ENCODE data around the gene SLAMF6.
"Not testable (repeated sequence)": the region's sequence is repeated elsewhere in the genome, so short reads cannot be mapped to it uniquely, and the experiment has no call there.

The SLAMF6 gene

DNA sequence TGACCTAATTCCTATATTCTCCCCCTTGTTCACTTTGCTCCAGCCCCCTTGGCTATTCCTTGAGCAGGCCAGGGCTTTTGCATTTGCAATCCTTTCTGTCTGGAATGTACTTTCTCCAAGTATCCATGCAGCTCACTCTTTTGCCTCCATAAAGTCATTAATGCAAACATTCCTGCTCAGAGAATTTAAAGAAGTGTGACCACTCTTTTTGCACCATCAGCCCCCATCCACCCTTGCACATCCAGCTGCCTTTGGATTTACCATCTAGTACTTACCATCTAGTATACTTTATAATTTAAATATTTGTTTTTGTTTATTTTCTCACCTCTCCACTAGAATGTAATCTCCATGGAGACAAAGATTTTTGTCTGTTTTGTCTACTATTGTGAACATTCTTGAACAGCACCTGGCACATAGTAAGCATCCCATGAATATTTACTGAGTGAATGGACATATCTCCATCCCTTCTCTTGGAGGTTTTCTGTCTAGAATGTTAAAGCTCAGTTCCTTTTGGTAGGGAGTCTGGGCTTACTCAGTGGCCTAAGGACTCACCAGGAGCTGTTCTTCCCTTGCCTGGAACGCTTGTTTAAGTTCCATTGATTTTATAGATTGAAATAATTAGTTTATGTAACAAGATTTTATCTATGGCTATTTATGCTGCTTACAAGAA lies 22.6 kb downstream of the SLAMF6 start:
- no peak for DNase-seq

DNA sequence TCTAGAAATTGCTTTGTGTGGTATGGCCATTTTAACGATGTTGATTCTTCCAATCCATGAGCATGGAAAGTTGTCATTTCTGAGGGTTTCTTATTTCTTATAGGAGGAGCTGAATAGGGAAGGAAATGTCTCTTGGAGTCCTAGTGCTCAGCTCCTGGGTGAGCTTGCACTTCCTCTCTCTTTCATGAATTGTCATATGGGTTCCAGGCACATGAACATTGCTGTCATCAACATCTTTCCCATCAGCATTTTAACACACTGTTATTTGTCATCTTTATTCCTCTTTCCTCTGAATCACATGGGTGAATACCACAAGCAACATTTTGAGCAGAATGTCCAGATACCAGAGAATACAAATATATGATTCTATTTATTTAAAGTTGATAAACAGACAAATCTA lies 23.4 kb downstream of the SLAMF6 start:
- no peak for DNase-seq

DNA sequence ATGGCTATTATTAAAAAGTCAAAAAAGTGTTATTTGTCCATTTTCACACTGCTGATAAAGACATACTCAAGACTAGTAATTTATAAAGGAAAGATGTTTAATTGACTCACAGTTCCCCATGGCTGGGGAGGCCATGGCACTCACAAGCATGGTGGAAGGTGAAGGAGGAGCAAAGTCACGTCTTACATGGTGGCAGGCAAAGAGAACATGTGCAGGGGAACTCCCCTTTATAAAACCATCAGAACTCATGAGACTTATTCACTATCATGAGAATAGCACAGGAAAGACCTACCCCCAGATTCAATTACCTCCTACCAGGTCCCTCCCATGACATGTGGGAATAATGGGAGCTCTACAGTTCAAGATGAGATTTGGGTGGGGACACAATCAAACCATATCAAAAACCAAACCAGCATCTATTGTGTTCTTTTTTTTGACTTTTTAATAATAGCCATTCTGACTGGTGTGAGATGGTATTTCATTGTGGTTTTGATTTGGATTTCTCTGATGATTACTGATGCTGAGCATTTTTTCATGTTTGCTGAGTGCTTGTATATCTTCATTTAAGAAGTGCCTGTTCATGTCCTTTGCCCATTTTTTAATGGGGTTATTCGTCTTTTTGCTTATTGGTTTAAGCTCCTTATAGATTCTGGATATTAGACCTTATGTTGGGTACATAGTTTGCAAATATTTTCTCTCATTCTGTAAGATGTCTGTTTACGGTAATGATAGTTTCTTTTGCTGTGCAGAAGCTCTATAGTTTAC lies 24.6 kb downstream of the SLAMF6 start:
- DNase-seq = not testable (repeated sequence)

DNA sequence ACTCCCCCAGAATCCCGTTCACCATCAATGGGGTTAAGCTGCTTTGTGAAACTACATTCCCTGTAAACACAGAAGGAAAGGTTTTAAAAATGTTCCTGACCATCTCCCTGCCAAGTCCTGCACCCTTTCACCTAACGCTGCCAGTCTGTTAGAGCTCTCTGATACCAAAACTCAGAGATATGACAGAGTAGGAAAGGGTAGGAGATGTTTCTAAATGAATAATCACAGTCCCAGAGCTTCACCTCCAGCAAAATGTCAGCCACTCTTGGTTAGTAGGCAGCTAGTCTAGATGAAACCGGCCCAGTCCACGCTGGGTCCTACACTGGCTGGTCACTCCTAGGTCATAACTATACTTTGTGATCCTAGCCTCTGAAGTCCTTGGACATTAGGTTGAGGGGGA lies 26.7 kb downstream of the SLAMF6 start:
- DNase-seq = no peak

- DNase-seq = no peak
Observed at GRCh38 chr1:160494620-160495019, 28.4 kb downstream of the SLAMF6 start.

DNA sequence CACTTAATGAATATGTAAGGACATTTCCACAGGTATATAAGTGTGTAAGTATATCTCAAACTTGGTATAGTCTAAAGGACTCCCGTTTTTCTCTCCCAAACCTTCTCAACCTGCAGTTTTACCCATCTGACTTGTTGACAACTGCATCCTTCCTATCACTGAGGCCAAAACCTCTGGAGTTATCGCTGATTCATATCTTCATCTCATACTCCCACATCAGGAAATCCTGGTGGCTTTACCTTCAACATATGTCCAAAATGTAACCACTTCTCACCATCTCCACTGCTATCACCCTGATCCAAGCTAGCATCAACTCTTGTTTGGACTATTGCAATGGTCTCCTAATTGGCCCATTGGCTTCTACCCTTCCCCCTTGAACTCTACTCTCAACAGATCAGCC lies 30.4 kb downstream of the SLAMF6 start:
- DNase-seq = no peak

DNA sequence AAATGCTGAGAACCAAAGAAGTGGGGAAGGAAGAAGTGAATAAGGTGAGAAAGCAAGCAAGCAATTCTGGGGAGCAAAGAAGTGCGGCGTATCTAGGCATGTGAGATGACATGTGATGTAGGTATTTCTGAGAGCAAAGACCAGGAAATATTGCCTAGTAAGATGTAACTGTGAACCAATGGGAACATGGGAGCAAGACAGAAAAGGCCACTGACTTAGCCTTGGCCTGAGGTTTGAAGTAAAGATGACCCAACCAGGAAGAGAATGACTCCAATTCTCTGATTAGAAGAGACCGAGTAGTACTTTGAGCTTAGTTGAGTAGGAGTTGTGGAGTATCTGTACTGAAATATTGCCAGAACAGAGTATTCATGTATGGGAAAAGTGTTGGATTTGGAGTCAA lies 31.1 kb downstream of the SLAMF6 start:
- DNase-seq = no peak

GRCh38 chr1:160491017-160491416 lies 32.0 kb downstream of the SLAMF6 start:
- no peak for DNase-seq

DNA sequence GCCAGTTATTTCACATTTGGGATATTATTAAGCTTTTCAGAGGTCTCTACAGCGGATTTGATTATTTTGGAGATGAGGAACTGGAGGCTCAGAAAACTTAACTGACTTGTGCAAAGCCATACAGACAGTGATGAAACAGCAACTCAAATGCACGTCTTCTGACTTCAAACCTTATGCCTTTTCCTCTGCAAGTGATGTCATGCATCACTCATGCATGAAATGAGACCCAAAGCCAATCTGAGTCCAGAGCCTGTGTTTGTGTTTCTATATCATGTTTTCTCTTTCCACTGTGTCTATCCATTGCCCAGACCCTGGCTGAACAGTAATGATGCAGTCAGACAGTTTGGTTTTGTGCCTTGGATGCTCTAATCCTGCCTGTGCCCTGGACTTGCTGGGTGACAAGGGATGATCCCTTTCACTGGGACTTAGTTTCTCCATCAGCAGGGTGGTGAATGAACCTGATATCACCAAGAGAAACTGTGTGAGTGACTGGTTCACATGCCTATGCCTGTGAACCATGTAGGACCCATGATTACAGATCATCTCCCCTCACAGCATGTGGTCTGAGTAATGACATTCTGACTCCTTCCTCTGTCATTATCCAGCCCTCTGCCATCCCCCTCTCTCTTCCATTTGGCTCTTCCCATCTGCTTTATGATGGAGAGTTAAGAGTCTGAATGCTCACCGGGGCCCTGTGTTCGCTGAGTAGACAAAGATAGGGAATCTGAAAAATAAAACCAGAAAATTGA lies 33.4 kb downstream of the SLAMF6 start:
- DNase-seq = no peak

DNA sequence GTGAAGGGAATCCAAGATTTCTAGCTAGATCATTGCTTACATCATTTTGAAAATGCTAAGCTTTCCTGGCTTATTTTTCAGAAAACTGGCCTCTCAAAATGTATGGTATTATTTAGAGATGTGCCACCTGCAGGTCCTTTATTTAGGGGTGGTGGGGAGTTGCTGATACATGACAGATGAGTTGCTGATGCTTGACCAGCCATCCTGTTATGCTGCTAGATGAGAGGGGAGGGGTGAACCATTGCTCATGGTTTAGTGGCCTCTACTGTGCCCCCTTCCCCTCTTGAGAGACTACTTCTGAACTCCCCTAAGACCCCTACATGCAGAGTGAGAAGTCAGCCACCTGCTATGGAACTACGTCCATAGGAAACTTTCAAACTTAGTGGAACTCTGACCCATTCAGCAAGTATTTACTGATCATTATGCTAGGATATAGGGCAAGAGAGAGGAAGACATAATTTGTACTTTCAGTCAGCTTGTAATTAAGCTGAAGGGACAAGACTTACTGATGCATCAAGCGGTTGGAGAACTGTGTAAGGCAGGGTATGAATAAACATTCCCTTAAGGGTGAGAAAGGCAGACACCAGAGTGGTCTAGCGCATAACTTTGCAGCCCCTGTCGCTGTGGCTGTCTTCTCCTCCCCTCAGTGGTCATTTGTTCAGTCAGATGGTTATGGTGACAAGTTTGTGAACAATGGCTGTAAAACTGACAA lies 34.6 kb downstream of the SLAMF6 start:
- no peak for DNase-seq

GRCh38 chr1:160486453-160486852 lies 36.6 kb downstream of the SLAMF6 start:
- no peak for DNase-seq

DNA sequence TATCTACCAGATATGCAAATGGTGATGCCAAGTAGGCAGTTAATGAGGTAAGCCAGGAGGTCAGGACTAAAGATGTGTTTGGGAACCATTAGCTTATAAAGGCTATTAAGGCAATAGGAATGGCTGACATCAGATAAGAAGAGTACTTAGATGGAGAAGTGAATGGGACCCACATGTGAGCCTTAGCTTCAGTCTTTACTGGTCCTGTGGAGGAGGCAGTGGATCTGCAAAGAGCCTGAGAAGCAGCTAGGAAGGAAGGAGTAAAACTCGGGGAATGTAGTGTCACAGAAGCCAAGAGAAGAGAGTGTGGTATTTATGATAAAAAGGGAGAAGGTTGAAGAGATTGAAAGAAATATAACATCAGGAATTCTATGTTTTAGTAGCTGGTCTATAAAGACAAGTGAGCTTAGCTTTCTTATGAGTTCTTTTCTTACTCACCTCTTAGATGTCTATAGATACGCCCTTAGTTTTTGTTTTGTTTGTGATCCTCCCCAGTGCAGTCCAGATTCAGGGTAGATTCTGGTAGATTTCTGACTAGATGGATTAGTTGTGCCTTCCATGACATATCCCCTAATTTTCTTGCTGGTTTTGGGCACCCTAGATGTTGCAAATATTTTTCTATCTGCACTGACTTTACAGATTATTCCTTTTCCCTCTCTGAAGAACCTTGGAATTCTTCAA lies 39.4 kb downstream of the SLAMF6 start:
- DNase-seq = no peak

DNA sequence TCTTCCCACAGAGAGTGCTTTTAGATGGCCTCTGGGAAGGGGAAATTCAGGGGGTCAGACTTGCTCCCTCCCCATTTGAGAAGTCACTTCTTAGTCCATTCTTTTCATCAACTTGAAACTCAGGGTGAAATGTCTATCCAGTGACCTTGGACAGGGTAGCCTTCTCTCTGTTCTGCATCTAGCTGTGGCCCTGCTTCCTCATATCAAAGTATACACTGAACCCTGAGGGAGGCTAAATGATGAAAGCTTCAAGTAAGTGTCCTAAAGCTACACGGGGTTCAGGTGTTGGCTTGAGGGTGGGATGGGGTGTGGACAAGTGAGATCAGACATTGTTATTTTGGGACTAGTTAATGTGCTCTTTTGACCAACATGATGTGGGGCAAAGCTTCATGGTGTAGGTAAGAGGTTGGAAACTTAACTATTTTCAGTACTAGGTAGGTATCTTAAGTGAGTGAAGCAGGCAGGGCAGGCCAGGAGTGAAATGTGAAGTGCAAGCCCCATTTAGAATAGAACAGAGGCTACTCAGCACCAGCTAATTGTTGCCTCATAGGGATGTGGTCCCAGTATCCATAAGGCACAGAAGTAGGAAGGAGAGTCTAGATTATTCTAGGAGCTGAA lies 41.0 kb downstream of the SLAMF6 start:
- no peak for DNase-seq

DNA sequence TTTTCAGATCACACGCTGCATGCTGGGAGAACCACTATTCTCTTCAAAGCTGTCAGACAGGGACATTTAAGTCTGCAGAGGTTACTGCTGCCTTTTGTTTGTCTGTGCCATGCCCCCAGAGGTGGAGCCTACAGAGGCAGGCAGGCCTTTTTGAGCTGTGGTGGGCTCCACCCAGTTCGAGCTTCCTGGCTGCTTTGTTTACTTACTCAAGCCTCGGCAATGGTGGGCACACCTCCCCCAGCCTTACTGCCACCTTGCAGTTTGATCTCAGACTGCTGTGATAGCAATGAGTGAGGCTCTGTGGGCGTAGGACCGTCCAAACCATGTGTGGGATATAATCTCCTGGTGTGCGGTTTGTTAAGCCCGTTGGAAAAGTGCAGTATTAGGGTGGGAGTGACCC lies 42.3 kb downstream of the SLAMF6 start:
- DNase-seq = not testable (repeated sequence)

DNA sequence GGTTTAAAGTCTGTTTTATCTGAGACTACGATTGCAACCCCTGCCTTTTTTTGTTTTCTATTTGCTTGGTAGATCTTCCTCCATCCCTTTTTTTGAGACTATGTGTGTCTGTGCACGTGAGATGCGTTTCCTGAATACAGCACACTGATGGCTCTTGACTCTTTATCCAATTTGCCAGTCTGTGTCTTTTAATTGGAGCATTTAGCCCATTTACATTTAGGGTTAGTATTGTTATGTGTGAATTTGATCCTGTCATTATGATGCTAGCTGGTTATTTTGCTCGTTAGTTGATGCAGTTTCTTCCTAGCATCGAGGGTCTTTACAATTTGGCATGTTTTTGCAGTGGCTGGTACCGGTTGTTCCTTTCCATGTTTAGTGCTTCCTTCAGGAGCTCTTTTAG lies 44.0 kb downstream of the SLAMF6 start:
- not testable (repeated sequence) for DNase-seq

DNA sequence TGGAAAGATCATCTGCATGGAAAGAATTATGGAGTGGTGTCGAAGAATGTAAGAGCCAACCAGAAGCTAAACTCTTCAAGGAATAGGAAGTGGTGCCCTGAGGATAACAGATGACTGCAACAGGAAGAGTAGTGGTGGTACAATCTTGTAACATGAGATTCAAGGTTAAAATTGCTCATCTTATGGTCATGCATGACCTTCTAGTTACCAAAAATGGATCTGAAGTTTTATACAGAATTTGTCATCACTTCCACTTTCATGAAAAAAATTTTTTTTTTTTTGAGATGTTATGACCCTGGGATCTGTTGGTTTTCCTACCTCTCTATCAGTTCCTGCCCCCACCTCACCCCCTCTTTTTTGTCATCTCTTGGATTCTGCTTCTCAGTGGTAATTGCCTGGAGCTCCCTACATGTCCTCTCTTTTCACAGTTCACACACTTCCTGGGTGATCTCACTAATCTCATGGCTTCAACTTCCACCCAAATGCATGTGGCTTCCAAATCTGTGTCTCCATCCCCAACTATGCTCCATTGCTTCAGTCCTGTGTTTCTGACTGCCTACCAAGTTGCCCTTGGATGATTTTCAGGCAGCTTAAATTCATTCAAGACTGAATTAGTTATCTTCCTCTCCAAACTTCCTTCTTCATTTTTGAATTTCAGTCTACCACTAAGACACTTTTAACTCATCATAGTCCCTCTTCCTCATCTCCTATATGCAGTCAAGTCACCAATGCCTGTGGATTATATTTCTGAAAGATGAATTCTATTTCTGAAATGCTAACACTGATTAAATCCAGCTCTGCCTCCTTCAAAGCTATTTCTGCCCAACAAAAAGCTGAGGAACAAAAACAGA lies 48.4 kb downstream of the SLAMF6 start:
- no peak for DNase-seq

DNA sequence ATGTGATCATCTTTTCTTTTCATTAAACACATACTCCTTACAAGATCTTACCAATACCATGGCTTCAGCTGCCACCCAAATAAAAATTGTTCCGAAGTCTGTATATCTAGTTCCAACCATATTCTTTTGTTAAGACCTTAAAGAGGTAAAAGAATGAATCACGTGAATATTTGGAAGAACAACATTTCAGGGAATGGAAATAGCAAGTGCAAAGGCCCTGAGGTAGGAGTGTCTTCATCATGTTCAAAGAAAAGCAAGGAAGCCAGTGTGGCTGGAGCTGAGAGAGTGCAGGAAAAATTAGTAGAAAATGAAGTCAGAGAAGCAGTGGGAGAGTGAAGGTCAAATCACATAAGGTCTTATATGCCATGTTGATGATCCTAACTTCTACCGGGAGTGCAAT lies 50.9 kb downstream of the SLAMF6 start:
- DNase-seq = no peak

- DNase-seq = no peak
Observed at GRCh38 chr1:160471253-160471652, 51.8 kb downstream of the SLAMF6 start.

- no peak for DNase-seq
Observed at GRCh38 chr1:160467576-160467975, 55.5 kb downstream of the SLAMF6 start.

- DNase-seq = no peak
Observed at GRCh38 chr1:160466961-160467360, 56.1 kb downstream of the SLAMF6 start.

DNA sequence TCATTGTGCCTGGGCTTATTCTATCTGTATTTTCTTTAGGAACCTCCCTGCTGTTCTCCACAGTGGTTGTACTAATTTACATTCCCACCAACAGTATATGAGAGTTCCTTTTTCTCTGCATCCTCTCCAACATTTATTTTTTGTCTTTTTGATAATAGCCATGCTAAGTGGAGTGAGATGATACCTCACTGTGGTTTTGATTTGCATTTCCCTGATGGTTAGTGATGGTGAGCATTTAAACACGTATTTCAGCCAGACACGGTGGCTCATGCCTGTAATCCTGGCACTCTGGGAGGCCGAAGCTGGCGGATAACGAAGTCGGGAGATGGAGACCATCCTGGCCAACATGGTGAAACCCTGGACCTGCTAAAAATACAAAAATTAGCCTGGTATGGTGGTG lies 57.9 kb downstream of the SLAMF6 start:
- no peak for DNase-seq
